Activated CD4-positive, alpha-beta T cell treated with anti-CD3 and anti-CD28 coated beads, Interleukin-2, Interleukin-6, amounts not matched to agents 100 ng/mL and 50 ng/mL, durations not matched to agents 16 hours and 8 hours (primary cell): ENCODE data around the gene LBX2.
"Not testable (repeated sequence)": the region's sequence is repeated elsewhere in the genome, so short reads cannot be mapped to it uniquely, and the experiment has no call there.

Experiments used
- DNase-seq: peaks from one replicate; pipeline ENCODE4 v3.0.0-alpha.2; 2020

The LBX2 gene

DNA sequence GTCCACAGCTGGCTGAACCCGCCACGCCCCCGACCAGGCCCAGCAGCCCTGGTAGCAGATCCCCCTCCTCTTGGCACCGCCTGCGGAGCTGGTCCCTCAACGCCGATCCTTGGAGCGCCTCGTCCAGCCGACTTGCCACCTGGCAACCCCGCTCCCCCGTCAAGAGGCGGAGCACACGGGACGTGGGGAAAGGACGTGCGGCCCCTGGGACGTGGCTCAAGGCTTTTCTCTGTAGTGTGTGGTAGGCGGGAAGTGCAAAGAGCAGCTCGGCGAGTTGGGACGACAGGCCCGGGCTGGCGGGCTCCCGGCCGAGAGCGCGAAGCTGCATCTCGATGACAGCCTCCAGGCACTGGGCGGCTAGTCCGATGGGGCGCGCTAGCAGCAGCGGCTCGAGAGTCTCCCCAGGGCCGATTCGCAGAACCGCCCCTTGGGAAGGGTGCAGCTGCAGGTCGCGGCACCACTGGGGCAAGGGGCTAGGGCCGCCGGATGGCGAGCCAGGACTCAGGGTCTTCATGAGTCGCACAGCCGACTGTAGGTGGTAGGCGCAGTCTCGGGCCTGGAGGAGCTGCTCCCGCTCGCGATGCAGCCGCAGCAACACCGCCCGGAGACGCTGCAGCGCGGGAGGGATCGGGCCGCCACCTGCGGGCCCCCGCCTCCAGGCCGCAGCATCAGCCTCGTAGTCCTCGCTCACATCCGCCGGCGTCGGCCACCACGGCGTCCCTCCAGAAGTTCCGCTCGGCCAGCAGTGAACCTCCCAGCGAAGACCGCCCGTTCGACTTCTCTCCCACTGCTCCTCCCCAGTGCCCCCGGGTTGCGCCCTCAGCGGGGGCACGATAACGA lies 17.2 kb downstream of the LBX2 start:
- peak; percentile 69 for DNase-seq

DNA sequence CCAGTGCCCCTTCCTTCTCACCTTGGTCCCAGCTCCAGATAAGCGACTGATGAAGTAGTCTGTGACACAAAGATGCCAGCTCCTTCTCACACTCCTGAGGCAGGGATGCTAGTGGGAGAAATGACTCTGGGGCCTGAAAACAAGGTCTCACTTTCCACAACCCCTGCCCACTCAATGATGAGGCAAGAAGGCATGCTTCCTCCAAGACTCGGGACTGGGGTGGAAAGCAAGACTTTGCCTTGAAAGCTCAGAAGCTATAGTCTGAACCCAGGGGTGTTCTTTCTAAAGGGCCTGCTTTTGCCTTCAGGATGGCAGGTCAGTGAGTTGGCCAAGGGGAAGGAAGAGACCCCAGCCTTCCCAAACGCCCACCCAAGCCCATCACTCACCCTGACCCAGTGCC lies 18.0 kb downstream of the LBX2 start:
- DNase-seq, result no peak

DNA sequence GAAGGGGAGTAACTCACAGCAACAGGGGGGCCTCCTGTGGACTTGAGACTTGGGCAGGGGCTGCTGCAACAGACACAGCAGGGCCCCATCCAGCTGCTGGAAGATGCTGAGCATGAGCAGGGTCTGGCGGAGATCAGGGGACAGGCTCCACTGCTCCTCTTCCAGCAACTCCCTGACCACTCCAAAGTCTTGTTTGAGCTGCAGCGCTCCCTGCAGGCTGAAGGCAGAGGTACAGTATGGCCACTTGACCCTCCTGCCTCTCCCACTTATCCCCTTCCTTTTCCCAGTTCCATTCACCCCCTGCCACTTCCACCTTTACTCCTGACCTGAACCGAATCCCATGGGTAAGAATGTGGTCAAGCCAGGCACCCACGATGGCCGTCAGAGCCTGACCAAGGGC lies 24.5 kb downstream of the LBX2 start:
- DNase-seq, result no peak

DNA sequence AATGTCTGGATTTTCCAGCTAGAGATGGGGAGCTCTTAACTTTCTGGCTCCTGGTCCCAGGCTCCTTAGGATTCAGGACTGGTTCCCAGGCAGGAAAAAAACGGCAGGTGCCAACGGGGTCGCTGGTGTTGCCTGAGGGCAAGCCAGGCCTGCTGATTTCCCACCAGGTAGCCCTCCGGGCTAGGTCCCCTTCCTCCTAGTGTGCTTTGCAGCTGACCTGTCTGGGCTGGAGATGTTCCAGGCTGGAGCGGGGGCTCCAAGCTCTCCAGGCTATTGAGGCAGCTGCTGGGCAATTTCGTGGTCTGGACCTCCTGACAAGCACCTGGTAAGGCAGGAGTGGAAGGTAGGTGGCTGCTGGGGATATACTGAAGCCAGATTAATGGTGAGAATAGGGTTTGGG lies 24.9 kb downstream of the LBX2 start:
- no peak for DNase-seq

DNA sequence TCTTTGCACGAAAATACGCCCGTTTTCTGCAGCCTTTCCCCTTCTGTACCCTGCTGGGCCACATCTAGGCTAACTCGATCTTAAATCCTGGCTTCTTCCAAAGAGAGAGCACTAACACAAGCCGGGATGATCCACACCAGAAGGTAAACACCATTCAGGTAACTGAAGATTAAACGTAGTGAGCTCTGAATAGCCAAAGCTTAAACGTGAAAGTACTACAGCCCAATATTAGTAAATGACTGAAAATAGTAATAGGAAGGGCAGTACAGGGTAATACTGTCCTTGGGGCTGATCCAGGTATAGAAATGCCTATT lies 26.5 kb downstream of the LBX2 start:
- DNase-seq, result no peak

DNA sequence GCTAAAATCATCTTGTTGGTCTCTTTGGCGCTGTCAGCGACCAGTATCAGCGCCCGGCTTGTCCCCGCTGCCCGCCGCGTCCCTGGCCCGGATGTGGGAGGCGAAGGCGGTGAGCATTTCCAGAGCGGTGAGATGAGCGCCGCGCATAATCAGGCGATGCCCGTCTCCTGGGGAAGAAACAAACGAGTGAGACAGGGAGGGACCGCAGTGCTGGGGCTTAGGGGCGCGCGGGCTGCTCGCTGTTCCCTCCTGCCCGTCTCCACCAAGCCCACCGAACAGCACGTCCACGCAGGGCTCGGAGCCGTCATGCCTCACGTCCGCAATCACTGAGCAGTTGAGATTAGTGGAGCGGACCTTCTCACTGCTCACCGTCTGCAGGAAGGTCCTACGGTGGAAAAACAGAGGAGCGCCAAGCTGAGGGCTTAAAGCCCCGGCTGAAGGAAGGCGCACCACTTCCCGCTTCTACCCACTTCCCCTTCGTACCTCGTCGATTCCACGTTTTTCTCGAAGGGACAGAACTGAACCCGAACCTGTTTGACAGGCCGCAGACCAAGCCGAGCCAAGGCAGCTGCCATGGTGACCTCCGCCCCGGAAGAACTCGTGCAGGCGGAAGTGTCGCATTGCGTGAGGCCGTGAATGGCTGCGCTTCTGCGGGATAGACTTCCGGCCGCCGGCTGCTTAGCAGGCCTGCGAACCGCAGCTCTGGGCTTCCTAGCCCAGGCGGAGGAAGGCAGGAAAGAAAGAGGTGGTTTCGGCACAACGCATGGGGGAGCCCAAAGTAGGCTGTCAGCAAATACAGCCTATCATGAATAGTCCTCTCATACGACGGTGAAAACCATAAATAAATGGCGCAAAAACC lies 27.1 kb downstream of the LBX2 start, which contains the start of gene MRPL53:
TSS of gene MRPL53 (minus strand) at position 595 of the 859 bp plus-strand sequence. CDS start at position 575, 20 bp downstream.
- peak; percentile 97 for DNase-seq

DNA sequence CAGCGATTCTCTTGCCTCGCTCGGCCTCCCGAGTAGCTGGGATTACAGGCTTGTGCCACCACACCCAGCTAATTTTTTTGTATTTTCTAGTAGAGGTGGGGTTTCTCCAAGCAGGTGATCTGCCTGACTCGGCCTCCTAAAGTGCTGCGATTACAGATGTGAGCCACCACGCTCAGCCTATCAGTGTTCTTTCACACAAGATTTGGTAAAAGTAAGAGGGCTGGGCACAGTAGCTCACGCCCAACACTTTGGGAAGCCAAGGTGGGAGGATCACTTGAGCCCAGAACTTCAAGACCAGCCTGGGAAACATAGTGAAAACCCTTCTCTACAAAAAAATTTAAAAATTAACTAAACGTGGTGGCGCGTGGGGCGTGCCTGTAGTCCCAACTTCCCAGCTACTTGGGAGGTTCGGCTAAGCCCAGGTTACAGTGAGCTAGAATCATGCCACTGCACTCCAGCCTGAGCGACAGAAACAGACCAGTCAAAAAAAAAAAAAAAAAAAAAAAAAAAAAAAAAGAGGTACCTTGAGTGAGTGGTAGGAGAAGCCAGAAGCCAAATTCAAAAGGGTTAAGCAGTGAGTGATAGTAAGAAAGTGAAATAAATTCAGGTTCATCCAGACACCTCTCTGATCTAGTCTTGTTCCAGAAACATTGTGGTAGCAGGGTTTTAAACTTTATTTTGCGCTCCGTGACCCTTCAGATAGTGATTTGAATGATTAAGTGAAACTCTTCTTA lies 27.9 kb downstream of the LBX2 start:
- DNase-seq, result no peak

DNA sequence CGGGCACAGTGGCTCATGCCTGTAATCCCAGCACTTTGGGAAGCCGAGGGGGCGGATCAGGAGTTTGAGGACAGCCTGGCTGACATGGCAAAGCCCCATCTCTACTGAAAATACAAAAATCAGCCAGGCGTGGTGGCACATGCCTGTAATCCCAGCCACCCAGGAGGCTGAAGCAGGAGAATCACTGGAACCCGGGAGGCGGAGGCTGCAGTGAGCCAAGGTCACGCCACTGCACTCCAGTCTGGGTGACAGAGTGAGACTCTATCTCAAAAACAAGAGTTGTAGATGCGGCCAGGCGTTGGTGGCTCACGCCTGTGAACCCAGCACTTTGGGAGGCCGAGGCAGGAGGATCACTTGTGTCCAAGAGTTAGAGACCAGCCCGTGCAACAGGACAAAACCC lies 28.7 kb downstream of the LBX2 start:
- DNase-seq, result not testable (repeated sequence)

DNA sequence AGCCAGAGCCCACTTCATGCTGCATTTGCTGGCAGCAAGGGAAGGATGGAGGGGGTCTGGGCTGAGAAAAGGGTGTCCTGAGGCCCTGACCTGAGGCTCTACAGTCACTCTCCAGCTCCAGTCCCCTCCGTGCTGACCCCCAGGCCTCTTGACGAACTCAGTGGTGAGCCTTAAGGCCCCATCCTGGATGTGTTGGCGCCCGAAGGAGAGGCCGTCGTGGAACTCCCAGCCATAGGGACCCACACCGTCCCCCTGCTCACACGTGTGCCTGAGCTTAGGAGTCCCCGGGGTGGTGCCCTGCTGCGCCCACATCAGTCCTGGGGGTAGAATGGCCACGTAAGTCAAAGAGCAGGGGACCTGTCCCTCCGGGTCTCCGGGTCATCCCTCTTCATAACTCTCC lies 35.0 kb downstream of the LBX2 start:
- no peak for DNase-seq

DNA sequence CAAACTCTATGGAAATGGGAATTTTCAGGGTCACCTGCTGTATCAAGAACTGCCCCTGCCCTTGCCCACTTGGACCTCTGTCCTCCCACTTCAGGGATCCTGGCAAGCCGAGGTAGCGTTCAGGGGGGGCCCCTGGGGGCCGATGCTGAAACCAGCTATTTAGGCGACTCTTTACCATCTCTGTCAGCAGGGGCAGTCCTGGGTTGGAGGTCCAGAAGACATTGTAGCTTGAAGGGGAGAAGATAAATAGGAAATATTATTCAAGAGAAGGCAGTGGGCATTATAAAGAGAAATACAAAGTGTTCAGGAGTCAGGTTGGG lies 36.7 kb downstream of the LBX2 start:
- no peak for DNase-seq

DNA sequence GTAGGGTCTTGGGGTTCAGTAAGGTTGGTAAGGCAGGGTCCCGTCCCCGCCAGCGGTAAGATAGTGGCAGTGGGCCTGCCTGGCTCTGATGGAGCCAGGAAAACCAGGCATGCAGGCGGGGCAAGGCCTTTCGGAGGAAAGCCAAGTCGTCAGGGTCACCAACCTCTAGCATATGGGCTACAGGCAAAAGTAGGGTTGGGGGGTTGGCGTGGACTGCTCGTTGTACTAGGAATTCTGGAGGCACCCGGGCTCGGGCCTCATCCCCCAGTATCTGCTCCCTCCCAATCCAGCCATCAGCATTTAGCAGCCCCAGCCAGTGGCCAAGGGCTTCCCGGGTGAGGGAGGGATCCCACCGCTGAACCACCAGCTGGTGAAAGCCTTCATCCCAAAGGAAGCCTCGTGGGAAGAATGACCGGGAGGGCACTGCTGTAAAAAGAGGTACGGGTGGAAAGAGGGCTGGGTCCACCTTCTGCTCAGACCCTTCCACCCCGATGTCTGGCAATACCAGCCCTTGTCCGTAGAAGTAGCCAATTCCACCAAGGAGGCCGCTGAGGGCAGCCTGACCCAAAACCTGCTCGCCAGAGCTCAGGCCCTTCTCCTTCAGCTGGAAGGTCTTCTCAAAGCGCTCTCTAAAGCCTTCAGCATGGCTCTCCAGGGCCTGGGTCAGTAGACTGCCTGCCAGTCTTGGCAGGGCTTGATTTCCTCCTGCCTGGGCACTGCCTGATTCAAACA lies 37.2 kb downstream of the LBX2 start:
- no peak for DNase-seq

DNA sequence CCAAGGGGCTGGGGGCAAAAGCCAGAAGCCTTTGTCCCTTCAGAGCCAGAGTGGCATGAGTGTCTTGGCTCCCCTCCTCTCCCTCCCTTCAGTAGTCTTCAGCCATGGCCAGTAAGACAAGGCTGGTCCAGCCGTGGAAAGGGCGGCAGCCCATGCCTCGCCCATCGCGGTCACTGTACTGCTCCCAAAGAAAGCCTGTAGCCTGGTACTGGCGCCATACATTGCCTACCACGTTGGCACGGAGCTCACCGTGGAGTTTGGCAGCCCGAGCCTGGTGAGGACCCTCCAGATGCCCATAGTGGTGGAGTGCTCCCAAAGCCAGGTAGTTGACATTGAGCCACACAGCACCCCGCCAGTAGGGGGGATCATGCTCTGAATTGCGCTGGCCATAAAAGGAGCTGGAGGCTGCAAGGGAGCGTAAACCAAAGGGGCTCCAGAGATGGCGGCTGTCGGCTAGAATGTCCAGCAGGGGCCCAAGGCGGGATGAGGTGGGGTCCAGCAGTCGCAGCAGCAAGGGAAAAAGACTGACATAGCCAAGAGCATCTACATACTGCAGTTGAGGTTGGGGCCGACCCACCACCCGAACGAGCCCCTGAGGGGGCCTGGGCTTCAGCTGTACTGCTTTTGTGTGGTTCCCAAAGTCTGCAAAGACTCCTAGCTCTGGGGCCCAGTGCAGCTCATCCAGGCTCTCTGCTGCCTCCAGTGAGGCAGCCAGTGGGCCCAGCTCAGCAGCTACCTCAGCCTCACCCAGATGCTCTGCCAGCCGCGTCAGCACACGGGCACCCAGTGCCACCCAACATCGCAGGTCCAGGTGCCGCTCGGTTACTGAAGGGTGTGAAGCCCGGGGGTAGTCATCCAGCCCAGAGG lies 38.0 kb downstream of the LBX2 start:
- DNase-seq, result no peak

DNA sequence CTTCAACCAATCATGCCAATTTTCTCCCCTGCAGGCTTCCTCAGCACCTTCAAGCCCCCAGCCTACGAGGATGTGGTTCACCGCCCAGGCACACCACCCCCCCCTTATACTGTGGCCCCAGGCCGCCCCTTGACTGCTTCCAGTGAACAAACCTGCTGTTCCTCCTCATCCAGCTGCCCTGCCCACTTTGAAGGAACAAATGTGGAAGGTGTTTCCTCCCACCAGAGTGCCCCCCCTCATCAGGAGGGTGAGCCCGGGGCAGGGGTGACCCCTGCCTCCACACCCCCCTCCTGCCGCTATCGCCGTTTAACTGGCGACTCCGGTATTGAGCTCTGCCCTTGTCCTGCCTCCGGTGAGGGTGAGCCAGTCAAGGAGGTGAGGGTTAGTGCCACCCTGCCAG lies 39.2 kb downstream of the LBX2 start:
- DNase-seq, result not testable (repeated sequence)

DNA sequence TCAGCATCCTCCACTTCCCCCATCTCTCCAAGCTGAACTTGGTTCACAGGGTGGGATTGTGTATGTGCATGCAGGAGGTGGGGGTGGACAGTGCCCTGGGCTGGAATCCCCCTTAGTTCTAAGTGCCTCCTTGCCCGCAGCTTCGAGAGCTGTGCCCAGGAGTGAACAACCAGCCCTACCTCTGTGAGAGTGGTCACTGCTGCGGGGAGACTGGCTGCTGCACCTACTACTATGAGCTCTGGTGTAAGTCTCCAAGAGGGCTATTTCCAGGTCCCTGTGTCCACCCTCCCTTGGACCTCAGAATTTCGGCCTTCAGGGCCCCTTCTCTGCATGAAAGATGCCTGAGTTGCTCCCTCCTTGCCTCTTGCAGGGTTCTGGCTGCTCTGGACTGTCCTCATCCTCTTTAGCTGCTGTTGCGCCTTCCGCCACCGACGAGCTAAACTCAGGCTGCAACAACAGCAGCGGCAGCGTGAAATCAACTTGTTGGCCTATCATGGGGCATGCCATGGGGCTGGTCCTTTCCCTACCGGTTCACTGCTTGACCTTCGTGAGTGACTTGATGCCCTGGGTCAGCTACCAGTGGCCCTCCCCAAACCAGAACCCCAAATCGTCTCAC lies 39.8 kb downstream of the LBX2 start:
- not testable (repeated sequence) for DNase-seq

DNA sequence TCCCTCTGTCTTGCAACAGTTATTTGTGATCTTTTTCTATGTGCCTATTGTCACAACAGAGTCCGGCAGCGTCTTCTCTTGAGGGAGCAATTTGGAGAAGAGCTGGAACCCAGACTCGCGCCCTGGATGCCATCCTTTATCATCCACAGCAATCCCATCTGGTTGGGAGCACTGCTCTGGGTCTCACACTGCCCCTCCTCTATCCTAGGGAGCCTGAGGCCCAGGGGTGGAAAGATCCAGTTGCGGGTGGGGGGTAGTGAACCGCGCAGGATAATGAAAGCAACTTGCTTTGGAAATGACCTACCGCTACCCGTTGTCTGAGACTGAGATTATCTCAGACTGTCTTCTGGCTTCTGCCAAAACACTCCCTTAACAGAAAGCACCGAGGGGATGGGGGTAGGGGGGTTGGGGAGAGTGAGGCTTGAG lies 40.5 kb downstream of the LBX2 start:
- no peak for DNase-seq

DNA sequence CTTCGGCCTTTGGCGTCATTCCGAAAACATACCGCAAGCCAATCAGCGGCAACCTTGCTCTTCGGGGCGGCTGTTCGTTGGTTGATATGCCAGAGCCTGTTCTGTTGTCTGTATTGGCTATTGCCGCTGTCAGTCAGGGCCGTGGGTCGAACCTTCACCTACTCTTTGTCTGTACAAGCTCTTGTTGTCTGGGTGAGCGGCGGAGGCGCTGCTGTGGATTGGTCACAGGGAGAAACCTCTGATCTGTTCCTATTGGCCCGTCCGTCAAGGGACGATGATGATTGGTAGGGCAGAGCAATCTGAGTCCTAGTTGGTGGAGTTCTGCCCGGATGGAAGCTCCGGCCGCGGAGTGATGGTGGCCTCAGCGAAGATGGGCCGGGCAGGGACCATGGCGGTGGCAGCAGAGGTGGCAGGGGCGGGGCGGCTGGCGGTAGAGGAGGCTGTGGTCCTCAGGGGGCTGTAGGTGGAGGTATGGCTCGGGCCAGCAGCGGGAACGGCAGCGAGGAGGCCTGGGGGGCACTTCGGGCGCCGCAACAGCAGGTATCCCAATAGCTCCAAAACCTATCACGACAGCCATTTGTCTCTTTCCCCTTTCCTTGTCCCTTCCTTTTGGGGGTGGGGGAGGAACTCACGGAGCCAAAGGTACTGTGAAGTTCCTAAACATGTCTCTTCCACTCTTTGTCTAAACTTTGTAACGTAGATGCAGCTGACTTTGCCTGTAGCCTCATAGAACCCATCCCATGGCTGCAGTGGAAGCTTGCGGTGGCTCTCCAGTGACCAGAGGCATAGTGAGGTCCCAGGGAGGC lies 41.1 kb downstream of the LBX2 start, which contains the start of gene WBP1:
TSS of gene WBP1 (plus strand) at position 307 of the 806 bp plus-strand sequence. CDS start at position 472, 165 bp downstream.
- DNase-seq, result peak; percentile 100

DNA sequence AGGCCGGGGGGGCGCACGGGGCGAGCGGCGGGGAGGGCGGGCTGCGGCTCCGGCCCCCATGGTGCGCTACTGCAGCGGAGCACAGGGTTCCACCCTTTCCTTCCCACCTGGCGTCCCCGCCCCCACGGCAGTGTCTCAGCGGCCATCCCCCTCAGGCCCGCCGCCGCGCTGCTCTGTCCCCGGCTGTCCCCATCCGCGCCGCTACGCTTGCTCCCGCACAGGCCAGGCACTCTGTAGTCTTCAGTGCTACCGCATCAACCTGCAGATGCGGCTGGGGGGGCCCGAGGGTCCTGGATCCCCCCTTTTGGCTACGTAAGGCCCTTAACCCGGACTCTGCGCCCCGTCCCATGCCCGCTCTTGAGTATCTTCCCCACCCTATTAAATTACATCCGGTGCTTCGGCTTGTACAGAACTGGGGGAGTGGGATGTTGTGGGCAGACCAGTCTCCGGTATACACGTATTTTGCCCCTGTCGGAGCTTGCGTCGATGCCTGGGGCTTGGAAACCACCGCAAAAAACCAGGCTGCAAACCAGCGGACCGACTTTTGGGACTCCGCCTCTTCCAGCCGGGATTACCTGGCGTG lies 41.8 kb downstream of the LBX2 start:
- peak; percentile 83 for DNase-seq

DNA sequence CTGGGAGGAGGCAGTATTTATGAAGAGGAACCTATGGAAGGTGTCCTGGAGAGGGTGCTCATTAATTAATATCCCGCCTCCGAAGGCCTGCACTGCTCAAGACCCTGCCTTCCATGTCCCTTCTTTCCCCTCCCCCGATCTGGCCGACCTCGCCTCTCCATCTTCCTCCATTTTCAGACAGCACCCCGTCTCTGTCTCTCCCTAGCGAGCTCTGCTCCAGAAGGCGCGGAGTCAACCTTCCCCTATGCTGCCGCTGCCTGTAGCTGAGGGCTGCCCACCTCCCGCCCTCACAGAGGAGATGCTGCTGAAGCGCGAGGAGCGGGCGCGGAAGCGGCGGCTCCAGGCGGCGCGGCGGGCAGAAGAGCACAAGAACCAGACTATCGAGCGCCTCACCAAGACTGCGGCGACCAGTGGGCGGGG lies 42.3 kb downstream of the LBX2 start:
- DNase-seq, result no peak

DNA sequence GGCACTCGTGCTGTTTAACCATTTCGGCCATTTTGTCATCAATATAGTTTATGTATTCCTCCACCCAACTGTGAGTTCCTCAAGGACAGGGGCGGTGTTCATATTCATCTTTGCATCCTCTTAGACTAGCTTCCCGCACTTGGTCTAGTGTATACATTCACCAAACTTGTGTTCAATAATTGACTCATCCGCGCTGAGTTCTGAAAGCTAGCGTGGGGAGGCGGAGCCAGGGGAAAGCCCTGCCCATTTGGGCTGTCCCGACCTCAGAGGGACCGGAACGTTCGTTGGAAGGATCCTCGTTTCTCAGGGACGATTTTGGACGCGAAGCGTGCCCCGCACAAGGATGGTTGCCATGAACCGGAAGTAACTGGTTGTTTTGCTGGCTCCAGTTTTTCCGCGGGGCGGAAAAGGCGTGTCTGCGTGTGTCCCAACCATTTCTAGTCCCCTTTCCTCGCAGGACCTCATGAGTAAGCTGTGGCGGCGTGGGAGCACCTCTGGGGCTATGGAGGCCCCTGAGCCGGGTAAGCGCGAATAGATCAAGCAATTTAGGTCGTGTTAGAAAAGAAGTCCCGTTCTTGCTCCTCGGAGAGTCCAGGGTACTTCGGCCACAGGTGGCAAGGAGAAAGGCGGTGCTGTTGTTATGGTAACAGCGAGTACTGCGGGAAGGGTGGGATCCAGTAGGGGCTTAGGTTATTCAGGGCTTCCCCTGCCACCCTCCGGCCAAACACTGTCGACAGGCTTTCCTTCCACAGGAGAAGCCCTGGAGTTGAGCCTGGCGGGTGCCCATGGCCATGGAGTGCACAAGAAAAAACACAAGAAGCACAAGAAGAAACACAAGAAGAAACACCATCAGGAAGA lies 44.5 kb downstream of the LBX2 start, which contains the start of gene INO80B:
TSS of gene INO80B (plus strand) at position 434 of the 858 bp plus-strand sequence. CDS start at position 464, 30 bp downstream.
- peak; percentile 99 for DNase-seq
